Suprapubic skin (tissue), 3 donors: ENCODE results near the gene EMC8.

ENCODE experiments used
- POLR2A ChIP-seq, 2 donors: fragments of 450-650 bp; IDR thresholded peaks; one replicate each; pipeline ENCODE4 v1.6.1; 2017; ENCODE audit warnings: antibody characterized with exemption in 2 of 2, mild to moderate bottlenecking in 2 of 2, moderate library complexity in 2 of 2
- TF ChIP-seq, protein P1 (sequence below), 2 donors: fragments of 200-600 bp in 1 of 2; fragments of 450-650 bp in 1 of 2; sonication (generic) in 1 of 2; IDR thresholded peaks; one replicate each; pipeline ENCODE4 v1.5.1; 2016 to 2019; ENCODE audit warnings: antibody characterized with exemption in 2 of 2, mild to moderate bottlenecking in 1 of 2, moderate library complexity in 1 of 2

DNA sequence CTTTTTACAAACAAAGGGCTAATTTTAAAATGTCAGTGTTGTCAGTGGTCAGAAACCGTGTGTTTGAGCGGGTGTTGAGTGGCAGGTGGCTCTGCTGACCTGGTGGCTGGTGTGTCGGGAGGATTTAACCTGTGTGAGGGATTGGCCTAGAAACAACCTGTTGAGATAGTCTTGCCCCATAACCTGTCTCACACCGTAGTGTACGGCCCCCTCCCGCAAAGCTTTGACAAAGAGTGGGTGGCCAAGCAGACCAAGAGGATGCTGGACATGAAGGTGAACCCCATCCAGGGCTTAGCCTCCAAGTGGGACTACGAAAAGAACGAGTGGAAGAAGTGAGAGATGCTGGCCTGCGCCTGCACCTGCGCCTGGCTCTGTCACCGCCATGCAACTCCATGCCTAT is 7.2 kb upstream of the EMC8 start:
- TF ChIP-seq POLR2A (IDR thresholded peaks at IDR 0.05): no peak
- TF ChIP-seq, protein P1, sequence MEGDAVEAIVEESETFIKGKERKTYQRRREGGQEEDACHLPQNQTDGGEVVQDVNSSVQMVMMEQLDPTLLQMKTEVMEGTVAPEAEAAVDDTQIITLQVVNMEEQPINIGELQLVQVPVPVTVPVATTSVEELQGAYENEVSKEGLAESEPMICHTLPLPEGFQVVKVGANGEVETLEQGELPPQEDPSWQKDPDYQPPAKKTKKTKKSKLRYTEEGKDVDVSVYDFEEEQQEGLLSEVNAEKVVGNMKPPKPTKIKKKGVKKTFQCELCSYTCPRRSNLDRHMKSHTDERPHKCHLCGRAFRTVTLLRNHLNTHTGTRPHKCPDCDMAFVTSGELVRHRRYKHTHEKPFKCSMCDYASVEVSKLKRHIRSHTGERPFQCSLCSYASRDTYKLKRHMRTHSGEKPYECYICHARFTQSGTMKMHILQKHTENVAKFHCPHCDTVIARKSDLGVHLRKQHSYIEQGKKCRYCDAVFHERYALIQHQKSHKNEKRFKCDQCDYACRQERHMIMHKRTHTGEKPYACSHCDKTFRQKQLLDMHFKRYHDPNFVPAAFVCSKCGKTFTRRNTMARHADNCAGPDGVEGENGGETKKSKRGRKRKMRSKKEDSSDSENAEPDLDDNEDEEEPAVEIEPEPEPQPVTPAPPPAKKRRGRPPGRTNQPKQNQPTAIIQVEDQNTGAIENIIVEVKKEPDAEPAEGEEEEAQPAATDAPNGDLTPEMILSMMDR (IDR thresholded peaks at IDR 0.05): no peak
